Chondrocyte (in vitro differentiated cells): ENCODE measurements around the gene NRP2. TPM values are rescaled to one million over a fixed set of nuclear protein-coding genes. Genes with fewer than 3 reads are reported as not detected.

Experiments used
- DNase-seq: peaks from one replicate; pipeline ENCODE4 v3.0.0; 2021; ENCODE audit warnings: mixed read lengths, low spot score
- H3K27ac Mint-ChIP-seq: one replicate; pipeline ENCODE4 v1.8.0; 2021; ENCODE audit warnings: mild to moderate bottlenecking, moderate library complexity, mixed read lengths; ENCODE audit not compliant: unreplicated experiment
- H3K27me3 Mint-ChIP-seq: 2 replicates; pipeline ENCODE4 v1.8.0; 2021; ENCODE audit warnings: low read depth, mixed read lengths
- H3K36me3 Mint-ChIP-seq: 2 replicates; pipeline ENCODE4 v1.8.0; 2021; ENCODE audit warnings: low read depth, mixed read lengths
- H3K4me1 Mint-ChIP-seq: 2 replicates; pipeline ENCODE4 v1.8.0; 2021; ENCODE audit warnings: low read depth, mild to moderate bottlenecking, mixed read lengths
- H3K4me3 Mint-ChIP-seq: one replicate; pipeline ENCODE4 v1.8.0; 2021; ENCODE audit warnings: mild to moderate bottlenecking, moderate library complexity, mixed read lengths; ENCODE audit not compliant: unreplicated experiment
- H3K9me3 Mint-ChIP-seq: 2 replicates; pipeline ENCODE4 v1.8.0; 2021; ENCODE audit warnings: low read depth, mixed read lengths
- total RNA-seq: library from RNA; stranded (reverse); gene quantifications from 3 replicates; pipeline ENCODE4 v1.2.1, GENCODE V29; 2021
- TF ChIP-seq, protein P1 (sequence below): fragments of 200-600 bp; sonication (generic); IDR thresholded peaks from 2 replicates; pipeline ENCODE4 v1.5.0; 2021; ENCODE audit warnings: antibody characterized with exemption, mild to moderate bottlenecking, moderate library complexity

The NRP2 gene
- total RNA-seq, 1 donor from 2014 or later = 34.5 TPM

DNA sequence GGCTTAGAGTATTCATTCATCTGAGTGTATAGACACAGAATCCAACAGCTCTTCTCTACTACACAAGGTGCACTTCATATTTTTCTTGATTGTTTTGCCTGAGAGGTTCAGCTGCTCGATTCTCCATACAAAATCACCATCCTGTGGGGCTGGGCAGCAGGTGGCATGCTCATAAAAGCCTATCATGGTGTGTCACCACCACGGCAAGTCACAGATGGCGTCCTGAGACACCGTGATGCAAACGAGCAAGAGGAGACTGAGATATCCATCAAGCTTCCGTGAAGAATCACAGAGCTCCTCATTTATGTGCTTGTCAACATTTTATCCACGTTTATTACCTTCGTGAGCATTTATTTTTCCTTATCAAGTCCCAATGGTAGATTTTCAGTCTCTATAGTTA lies 22.4 kb upstream of the NRP2 start:
- H3K4me1 Mint-ChIP-seq = peaks cover 32% of the 10 kb centered on the region
- H3K27ac Mint-ChIP-seq = peak overlapping the region; percentile 47
- TF ChIP-seq, protein P1, sequence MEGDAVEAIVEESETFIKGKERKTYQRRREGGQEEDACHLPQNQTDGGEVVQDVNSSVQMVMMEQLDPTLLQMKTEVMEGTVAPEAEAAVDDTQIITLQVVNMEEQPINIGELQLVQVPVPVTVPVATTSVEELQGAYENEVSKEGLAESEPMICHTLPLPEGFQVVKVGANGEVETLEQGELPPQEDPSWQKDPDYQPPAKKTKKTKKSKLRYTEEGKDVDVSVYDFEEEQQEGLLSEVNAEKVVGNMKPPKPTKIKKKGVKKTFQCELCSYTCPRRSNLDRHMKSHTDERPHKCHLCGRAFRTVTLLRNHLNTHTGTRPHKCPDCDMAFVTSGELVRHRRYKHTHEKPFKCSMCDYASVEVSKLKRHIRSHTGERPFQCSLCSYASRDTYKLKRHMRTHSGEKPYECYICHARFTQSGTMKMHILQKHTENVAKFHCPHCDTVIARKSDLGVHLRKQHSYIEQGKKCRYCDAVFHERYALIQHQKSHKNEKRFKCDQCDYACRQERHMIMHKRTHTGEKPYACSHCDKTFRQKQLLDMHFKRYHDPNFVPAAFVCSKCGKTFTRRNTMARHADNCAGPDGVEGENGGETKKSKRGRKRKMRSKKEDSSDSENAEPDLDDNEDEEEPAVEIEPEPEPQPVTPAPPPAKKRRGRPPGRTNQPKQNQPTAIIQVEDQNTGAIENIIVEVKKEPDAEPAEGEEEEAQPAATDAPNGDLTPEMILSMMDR = no peak
- no peak for DNase-seq
- no peaks in the 10 kb centered on the region for H3K36me3 Mint-ChIP-seq
- H3K9me3 Mint-ChIP-seq = no peaks in the 10 kb centered on the region
- H3K27me3 Mint-ChIP-seq = no peaks in the 10 kb centered on the region
- no peak overlapping the region for H3K4me3 Mint-ChIP-seq

DNA sequence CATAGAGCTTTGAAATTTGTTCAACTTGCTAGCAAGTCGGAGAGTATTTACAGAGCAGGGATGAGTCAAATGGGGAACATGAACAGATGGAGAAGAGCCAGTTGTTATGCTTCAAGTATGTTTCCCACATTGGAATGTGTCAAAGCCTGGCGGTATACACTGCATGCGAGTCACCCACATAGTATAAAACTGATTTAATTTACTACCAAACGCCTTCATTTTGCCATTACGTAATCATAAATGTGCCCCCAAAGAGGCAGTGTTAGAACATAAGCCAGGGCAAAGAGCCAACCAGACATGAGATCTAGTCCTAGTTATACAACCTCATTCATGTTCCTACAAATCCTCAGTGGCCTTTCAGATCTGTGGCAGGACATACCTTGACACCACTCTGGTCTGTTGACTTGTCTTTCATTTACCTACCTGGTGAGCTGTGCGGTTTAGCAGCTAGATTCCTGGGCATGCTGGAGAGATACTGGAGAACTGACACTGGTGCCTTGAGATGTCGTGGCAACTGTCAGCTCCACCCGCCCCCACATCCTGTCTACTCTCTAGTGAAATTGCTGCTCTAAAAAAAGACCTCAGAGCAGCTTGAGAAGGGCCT lies 21.7 kb upstream of the NRP2 start:
- TF ChIP-seq, protein P1 = no peak
- H3K4me3 Mint-ChIP-seq = peak overlapping the region; percentile 14
- H3K36me3 Mint-ChIP-seq = no peaks in the 10 kb centered on the region
- peak overlapping the region; percentile 92 for H3K27ac Mint-ChIP-seq
- no peaks in the 10 kb centered on the region for H3K27me3 Mint-ChIP-seq
- H3K9me3 Mint-ChIP-seq = no peaks in the 10 kb centered on the region
- peaks cover 32% of the 10 kb centered on the region for H3K4me1 Mint-ChIP-seq
- no peak for DNase-seq

DNA sequence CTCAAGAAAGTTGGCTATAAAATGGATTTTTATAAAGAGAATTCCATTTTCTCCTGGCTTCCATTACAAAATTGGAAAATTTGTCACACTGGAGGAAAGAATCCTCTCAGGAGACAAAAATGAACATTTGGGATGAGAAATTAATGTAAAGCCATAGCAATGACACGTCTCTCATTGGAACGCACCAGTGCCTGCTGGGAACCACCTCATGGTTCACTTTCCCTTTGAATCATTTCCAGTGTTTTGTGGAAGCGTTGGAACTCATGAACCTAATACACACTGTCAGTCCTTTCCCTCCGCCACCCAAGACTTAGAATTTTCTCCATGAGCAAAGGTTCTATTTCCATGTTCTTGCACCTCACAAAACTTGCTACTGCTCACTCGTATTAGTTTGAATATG lies 21.0 kb upstream of the NRP2 start:
- H3K27ac Mint-ChIP-seq = peak overlapping the region; percentile 92
- H3K27me3 Mint-ChIP-seq = no peaks in the 10 kb centered on the region
- peaks cover 28% of the 10 kb centered on the region for H3K4me1 Mint-ChIP-seq
- no peaks in the 10 kb centered on the region for H3K9me3 Mint-ChIP-seq
- no peak for DNase-seq
- no peaks in the 10 kb centered on the region for H3K36me3 Mint-ChIP-seq
- H3K4me3 Mint-ChIP-seq = peak overlapping the region; percentile 14
- TF ChIP-seq, protein P1 = no peak

DNA sequence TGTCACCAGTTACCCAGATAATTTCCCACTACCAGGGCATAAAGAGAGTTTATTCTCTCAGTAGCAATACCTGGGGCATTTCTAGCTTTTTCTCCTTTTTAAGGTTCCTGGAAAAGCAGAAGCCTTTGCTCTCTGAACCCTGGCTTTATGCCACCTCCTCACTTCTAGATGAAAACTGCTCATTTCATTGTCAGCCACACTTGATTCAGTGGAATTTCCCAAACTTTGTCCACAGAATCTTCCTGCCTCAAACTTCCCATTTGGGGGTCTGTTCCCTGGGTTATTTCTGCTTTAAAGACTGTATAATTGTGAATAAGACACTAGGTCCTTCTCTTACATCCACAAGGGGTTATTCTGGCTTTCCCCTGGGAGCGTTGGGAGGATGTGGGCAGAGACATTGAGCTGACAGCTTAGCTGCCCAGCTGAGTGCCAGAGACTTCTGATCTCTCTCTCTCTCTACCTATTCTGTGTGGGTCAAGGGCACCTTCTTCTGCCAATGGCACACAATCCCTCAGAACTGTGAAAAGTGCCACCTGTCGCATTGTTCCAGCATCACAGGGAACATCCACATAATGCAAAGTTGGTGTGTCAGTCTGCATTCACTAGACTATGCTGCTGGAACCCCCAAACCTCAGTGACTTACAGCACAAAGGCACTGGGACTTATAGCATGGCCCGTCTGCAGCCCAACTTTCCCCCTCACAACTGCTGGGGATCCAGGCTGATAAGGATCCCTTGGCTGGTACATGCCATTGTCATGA lies 19.9 kb upstream of the NRP2 start:
- Mint-ChIP-seq H3K36me3 (no peaks in the 10 kb centered on the region), H3K27me3 (no peaks in the 10 kb centered on the region), H3K9me3 (peaks cover 2% of the 10 kb centered on the region), H3K4me1 (peaks cover 25% of the 10 kb centered on the region), H3K4me3 (no peak overlapping the region), H3K27ac (no peak overlapping the region)
- TF ChIP-seq, protein P1 = no peak
- no peak for DNase-seq

DNA sequence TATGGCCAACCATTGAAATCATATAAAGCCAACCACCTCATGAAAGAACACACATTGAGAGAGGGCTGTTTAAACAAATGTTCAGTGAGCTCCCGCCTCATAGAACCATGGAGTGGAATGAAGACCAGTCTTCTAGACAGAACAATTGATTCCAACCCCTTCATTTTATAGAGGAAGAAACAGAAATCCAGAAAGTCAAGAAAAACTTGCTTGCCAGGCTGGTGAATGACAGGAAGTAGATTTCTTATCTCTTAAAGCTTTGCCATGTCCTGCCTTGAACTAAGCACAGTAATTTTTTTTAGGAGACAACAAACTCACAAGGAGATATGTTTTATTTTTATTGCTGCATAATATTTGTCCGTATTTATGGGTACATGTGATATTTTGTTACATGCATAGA lies 16.5 kb upstream of the NRP2 start:
- TF ChIP-seq, protein P1 = no peak
- no peak for DNase-seq
- Mint-ChIP-seq H3K36me3 (no peaks in the 10 kb centered on the region), H3K27ac (no peak overlapping the region), H3K4me1 (peaks cover 9% of the 10 kb centered on the region), H3K9me3 (peaks cover 5% of the 10 kb centered on the region), H3K4me3 (no peak overlapping the region), H3K27me3 (no peaks in the 10 kb centered on the region)
